SU-DHL-6 (cell line): ENCODE measurements around the gene EFCAB14.

Source experiments
- H2AFZ ChIP-seq: fragments of 200-600 bp; sonication (generic); 2 replicates; pipeline ENCODE4 v1.6.1; 2014; ENCODE audit warnings: low read depth, mild to moderate bottlenecking, moderate library complexity, mixed read lengths, antibody characterized with exemption, low read length; ENCODE audit not compliant: severe bottlenecking
- H3F3A ChIP-seq: fragments of 200-600 bp; shearing (Covaris generic); 2 replicates; pipeline ENCODE4 v1.6.0; 2016; ENCODE audit warnings: antibody characterized with exemption, mild to moderate bottlenecking; ENCODE audit not compliant: insufficient read depth
- H3K27ac ChIP-seq: fragments of 200-600 bp; sonication (generic); 2 replicates; pipeline ENCODE4 v1.5.1; 2016; ENCODE audit warnings: low read depth, mild to moderate bottlenecking, low read length, moderate library complexity, mixed read lengths
- H3K27me3 ChIP-seq: fragments of 200-600 bp; sonication (generic), shearing (Covaris generic); 2 replicates; pipeline ENCODE4 v1.6.0; 2014; ENCODE audit warnings: mild to moderate bottlenecking, low read length
- H3K36me3 ChIP-seq: fragments of 200-600 bp; sonication (generic); 2 replicates; pipeline ENCODE4 v1.6.1; 2014; ENCODE audit warnings: mild to moderate bottlenecking, low read length, mixed read lengths
- H3K4me2 ChIP-seq: fragments of 300-600, 200-600 bp; shearing (Covaris generic), sonication (generic); 2 replicates; pipeline ENCODE4 v1.6.0; 2014; ENCODE audit warnings: low read length, low read depth, mild to moderate bottlenecking; ENCODE audit not compliant: poor library complexity, severe bottlenecking
- H3K4me3 ChIP-seq: fragments of 200-600 bp; sonication (generic); 2 replicates; pipeline ENCODE4 v1.5.1; 2014; ENCODE audit warnings: antibody characterized with exemption, low read length, mild to moderate bottlenecking, mixed read lengths; ENCODE audit not compliant: insufficient read depth, poor library complexity, severe bottlenecking
- H3K79me2 ChIP-seq: fragments of 200-600 bp; sonication (generic); 2 replicates; pipeline ENCODE4 v1.6.1; 2014; ENCODE audit warnings: mild to moderate bottlenecking, low read length, moderate library complexity; ENCODE audit not compliant: insufficient read depth
- H3K9ac ChIP-seq: fragments of 200-600 bp; sonication (generic); 2 replicates; pipeline ENCODE4 v1.7.0; 2014; ENCODE audit warnings: mild to moderate bottlenecking, low read length
- H3K9me2 ChIP-seq: fragments of 200-600 bp; sonication (generic); replicated peaks from 2 replicates; pipeline ENCODE4 v1.6.1; 2014; ENCODE audit warnings: low read length; ENCODE audit not compliant: insufficient read depth
- H3K9me3 ChIP-seq: fragments of 200-600 bp; sonication (generic); 2 replicates; pipeline ENCODE4 v1.6.1; 2014; ENCODE audit warnings: low read length, mixed read lengths; ENCODE audit not compliant: insufficient read depth
- H4K20me1 ChIP-seq: fragments of 200-600 bp; sonication (generic); 2 replicates; pipeline ENCODE4 v1.6.1; 2014; ENCODE audit warnings: low read depth, mild to moderate bottlenecking, antibody characterized with exemption, low read length, moderate library complexity, mixed read lengths
- CTCF ChIP-seq: fragments of 200-600 bp; sonication (generic); IDR thresholded peaks from one replicate; pipeline ENCODE4 v1.5.1; 2017; ENCODE audit warnings: antibody characterized with exemption, mild to moderate bottlenecking, low read length, moderate library complexity; ENCODE audit not compliant: insufficient read depth, poor library complexity, severe bottlenecking
- EZH2phosphoT487 ChIP-seq: fragments of 200-600 bp; sonication (generic), shearing (Covaris generic); conservative IDR thresholded peaks from 2 replicates; pipeline ENCODE4 v1.6.1; 2018; ENCODE audit warnings: mild to moderate bottlenecking, antibody characterized with exemption, low read length, moderate library complexity, mixed read lengths

The EFCAB14 gene

GRCh38 chr1:46689356-46689755 lies 29.6 kb downstream of the EFCAB14 start:
- H3K9me2 ChIP-seq = no peaks in the 10 kb centered on the region
- H3K9me3 ChIP-seq = no peaks in the 10 kb centered on the region
- no peak overlapping the region for H3K4me3 ChIP-seq
- H2AFZ ChIP-seq = no peak overlapping the region
- 0 out of 2 replicates have a peak, but pooled peaks cover 4% of the 10 kb centered on the region for H3K79me2 ChIP-seq
- H3K27ac ChIP-seq = no peak overlapping the region
- no peaks in the 10 kb centered on the region for H4K20me1 ChIP-seq
- TF ChIP-seq CTCF (no peak), EZH2phosphoT487 (no peak)
- H3F3A ChIP-seq = no peaks in the 10 kb centered on the region
- H3K27me3 ChIP-seq = no peaks in the 10 kb centered on the region
- H3K4me2 ChIP-seq = no peak overlapping the region
- H3K36me3 ChIP-seq = peaks cover 27% of the 10 kb centered on the region; the same call in 1 of the 2 replicates
- H3K9ac ChIP-seq = no peak overlapping the region

GRCh38 chr1:46687921-46688509 lies 30.9 kb downstream of the EFCAB14 start:
- Histone ChIP-seq H3F3A (no peaks in the 10 kb centered on the region), H3K9me2 (no peaks in the 10 kb centered on the region), H2AFZ (no peak overlapping the region), H3K9me3 (no peaks in the 10 kb centered on the region), H3K27me3 (no peaks in the 10 kb centered on the region), H3K79me2 (0 out of 2 replicates have a peak, but pooled peaks cover under 1% of the 10 kb centered on the region), H3K27ac (no peak overlapping the region), H3K4me2 (no peak overlapping the region), H4K20me1 (no peaks in the 10 kb centered on the region), H3K36me3 (peaks cover 29% of the 10 kb centered on the region; the same call in 1 of the 2 replicates), H3K4me3 (no peak overlapping the region), H3K9ac (no peak overlapping the region)
- no peak for TF ChIP-seq CTCF
- no peak for TF ChIP-seq EZH2phosphoT487

GRCh38 chr1:46687093-46687659 lies 31.7 kb downstream of the EFCAB14 start:
- Histone ChIP-seq H3K9ac (no peak overlapping the region), H3K9me3 (no peaks in the 10 kb centered on the region), H3K4me3 (no peak overlapping the region), H2AFZ (no peak overlapping the region), H3K79me2 (no peaks in the 10 kb centered on the region), H3K27me3 (no peaks in the 10 kb centered on the region), H3K4me2 (no peak overlapping the region), H3K9me2 (no peaks in the 10 kb centered on the region), H3F3A (no peaks in the 10 kb centered on the region), H3K27ac (no peak overlapping the region), H3K36me3 (peaks cover 30% of the 10 kb centered on the region), H4K20me1 (no peaks in the 10 kb centered on the region)
- TF ChIP-seq EZH2phosphoT487 = no peak
- no peak for TF ChIP-seq CTCF
